GM13976 (cell line): ENCODE results near the gene RASGRF2.

ENCODE experiments used
- DNase-seq: peaks from one replicate; pipeline ENCODE4 v3.0.0; 2012; ENCODE audit warnings: low spot score
- in situ Hi-C: fragments of 300-500 bp; cut with MboI; formaldehyde crosslinking; loops from one replicate; pipeline ENCODE4 v1.12.0; 2022; ENCODE audit warnings: low sequenced_read_pairs, mixed read lengths, inconsistent platforms; ENCODE audit not compliant: unreplicated experiment
- TF ChIP-seq, protein P1 (sequence below): IDR thresholded peaks from 2 replicates; pipeline ENCODE4 v1.5.1; 2012; ENCODE audit warnings: borderline replicate concordance, mild to moderate bottlenecking; ENCODE audit not compliant: insufficient read depth; ENCODE audit errors: extremely low read depth, missing control alignments, control extremely low read depth

The RASGRF2 gene

GRCh38 chr5:80957031-80957761 lies 3.0 kb upstream of the RASGRF2 start:
- in situ Hi-C loops, result no loop called here
- DNase-seq, result no peak
- TF ChIP-seq, protein P1, sequence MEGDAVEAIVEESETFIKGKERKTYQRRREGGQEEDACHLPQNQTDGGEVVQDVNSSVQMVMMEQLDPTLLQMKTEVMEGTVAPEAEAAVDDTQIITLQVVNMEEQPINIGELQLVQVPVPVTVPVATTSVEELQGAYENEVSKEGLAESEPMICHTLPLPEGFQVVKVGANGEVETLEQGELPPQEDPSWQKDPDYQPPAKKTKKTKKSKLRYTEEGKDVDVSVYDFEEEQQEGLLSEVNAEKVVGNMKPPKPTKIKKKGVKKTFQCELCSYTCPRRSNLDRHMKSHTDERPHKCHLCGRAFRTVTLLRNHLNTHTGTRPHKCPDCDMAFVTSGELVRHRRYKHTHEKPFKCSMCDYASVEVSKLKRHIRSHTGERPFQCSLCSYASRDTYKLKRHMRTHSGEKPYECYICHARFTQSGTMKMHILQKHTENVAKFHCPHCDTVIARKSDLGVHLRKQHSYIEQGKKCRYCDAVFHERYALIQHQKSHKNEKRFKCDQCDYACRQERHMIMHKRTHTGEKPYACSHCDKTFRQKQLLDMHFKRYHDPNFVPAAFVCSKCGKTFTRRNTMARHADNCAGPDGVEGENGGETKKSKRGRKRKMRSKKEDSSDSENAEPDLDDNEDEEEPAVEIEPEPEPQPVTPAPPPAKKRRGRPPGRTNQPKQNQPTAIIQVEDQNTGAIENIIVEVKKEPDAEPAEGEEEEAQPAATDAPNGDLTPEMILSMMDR, result no peak

DNA sequence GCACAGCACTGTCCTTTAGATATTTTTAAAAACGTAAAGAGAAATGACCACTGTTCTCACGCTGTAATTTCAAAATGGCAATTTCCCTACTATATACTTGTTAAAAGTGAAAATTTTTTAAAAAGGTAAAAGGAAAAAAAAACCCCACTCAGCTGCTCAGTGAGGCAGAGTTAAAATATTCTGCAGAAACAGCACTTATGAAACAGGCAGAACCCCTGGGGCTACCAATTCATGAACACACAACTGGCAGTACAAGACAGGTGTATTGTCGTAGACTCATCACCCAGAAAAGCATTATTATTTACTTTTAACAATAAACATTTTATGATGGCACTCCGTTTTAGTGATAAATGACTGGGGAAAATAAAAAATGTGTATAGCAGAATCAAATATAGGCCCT lies 1.5 kb upstream of the RASGRF2 start:
- no peak for DNase-seq
- TF ChIP-seq, protein P1, result no peak
- in situ Hi-C loops, result no loop called here

- in situ Hi-C loops, result no loop called here
- TF ChIP-seq, protein P1, result no peak
- no peak for DNase-seq
These were observed 1.0 kb upstream of the RASGRF2 start for GRCh38 chr5:80959138-80959537.

GRCh38 chr5:80960531-80961375 lies 590 bp downstream of the RASGRF2 start:
- TF ChIP-seq, protein P1, result no peak
- DNase-seq, result peak; percentile 28
- in situ Hi-C loops, result no loop called here

DNA sequence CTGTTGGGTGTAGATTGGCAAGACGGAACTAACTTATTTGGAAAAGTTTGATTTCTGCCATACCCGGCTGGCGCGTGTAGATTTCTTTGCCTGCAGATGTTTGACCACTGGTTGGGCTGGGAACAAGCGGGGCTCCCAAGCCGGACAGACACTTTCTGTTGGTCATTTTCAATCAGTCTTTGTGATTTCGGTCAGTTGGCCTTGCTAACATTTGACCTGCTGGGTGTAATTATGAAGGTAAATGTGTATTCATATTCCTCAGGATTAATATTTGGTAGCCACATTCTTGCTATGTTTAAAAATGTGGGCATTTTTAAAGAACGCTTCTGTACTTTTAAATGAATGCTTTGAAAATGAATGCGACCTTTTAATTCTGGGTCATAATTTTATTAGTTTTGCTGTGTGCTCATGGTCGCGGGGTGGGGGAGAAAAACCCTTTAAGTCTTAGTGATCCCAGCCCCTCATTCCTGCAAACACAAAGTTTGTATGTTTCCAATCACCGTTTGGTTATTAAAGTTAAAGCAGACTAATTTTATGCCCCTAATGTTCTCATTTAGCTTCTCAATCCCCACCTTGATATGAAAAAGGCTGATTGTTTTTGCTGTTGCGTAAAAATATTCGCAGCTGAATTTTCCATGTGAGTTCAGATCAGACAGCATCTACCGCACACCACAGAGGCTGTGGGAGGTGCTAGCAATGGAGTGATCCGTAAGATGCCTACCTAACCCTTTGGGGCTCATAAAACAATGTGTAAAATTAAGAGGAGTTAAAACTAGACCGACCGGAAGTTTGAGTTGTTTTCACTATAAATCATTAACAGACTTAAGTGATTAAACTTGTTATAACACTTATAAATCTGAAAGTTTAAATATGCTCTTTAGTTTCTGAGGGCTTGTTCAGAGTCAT lies 1.5 kb downstream of the RASGRF2 start:
- TF ChIP-seq, protein P1, result no peak
- DNase-seq, result no peak
- in situ Hi-C loops, result no loop called here
